B cell (primary cell): ENCODE measurements around the gene LRRC4C. TPM values are rescaled to one million over a fixed set of nuclear protein-coding genes. Genes with fewer than 3 reads are reported as not detected.

Experiments
- ATAC-seq: fragments of 200-7000 bp; cut with Tn5 transposase; one replicate; pipeline ENCODE4 v1.10.0; 2021; ENCODE audit warnings: low read depth, mild to moderate bottlenecking, moderate number of reproducible peaks, moderate library complexity
- CTCF ChIA-PET: fragments of 350-600 bp; sonication (Branson Sonifier 250); formaldehyde crosslinking; loops from one replicate; lab custom pipeline; 2021; ENCODE audit warnings: antibody characterized with exemption, inconsistent platforms; lab: Charles Lee
- POLR2A ChIA-PET: fragments of 350-600 bp; sonication (Branson Sonifier 250); formaldehyde crosslinking; loops from one replicate; lab custom pipeline; 2021; ENCODE audit warnings: antibody characterized with exemption; lab: Charles Lee
- DNase-seq: peaks from one replicate; pipeline ENCODE4 v3.0.0; 2013
- H2AFZ ChIP-seq: 2 replicates; pipeline ENCODE4 v1.6.1; 2012; ENCODE audit warnings: mild to moderate bottlenecking, low read depth, low read length; ENCODE audit not compliant: insufficient read depth, poor library complexity, severe bottlenecking
- H3K27ac ChIP-seq, 2 donors: 1 replicate in 1 of 2; 2 replicates in 1 of 2; pipeline ENCODE4 v1.5.1; 2012 to 2013; ENCODE audit warnings: low read length in 2 of 2, mild to moderate bottlenecking in 2 of 2, moderate library complexity in 1 of 2
- H3K27me3 ChIP-seq, 4 experiments: fragments of 200-600 bp in 1 of 4; sonication (generic) in 1 of 4; replicated peaks in 1 of 4; 1 replicate in 2 of 4; 2 replicates in 2 of 4; pipeline versions ENCODE4 v1.6.1 to v1.7.0; 2013 to 2016; ENCODE audit warnings: low read length in 3 of 4, mild to moderate bottlenecking in 2 of 4, mixed read lengths in 1 of 4, moderate library complexity in 1 of 4; ENCODE audit not compliant: insufficient read depth in 4 of 4, control insufficient read depth in 3 of 4; ENCODE audit errors: control extremely low read depth in 1 of 4
- H3K36me3 ChIP-seq, 2 experiments: replicated peaks in 1 of 2; 1 replicate in 1 of 2; 2 replicates in 1 of 2; pipeline versions ENCODE4 v1.6.1 to v1.7.1; 2013; ENCODE audit warnings: low read length in 1 of 2; ENCODE audit not compliant: insufficient read depth in 2 of 2, control insufficient read depth in 1 of 2; ENCODE audit errors: control extremely low read depth in 1 of 2, extremely low read depth in 1 of 2
- H3K4me1 ChIP-seq, 2 donors: fragments of 200-600 bp in 1 of 2; sonication (generic) in 1 of 2; 1 replicate in 1 of 2; 2 replicates in 1 of 2; pipeline versions ENCODE4 v1.5.1 to v1.6.1; 2013 to 2017; ENCODE audit warnings: low read length in 2 of 2; ENCODE audit not compliant: control insufficient read depth in 2 of 2, insufficient read depth in 2 of 2
- H3K4me2 ChIP-seq: replicated peaks from 2 replicates; pipeline ENCODE3; 2012; ENCODE audit warnings: mild to moderate bottlenecking, low read depth, low read length; ENCODE audit not compliant: poor library complexity, severe bottlenecking
- H3K4me3 ChIP-seq, 5 experiments: fragments of 200-600 bp in 1 of 5; sonication (generic) in 1 of 5; 1 replicate in 3 of 5; 2 replicates in 2 of 5; pipeline versions ENCODE4 v1.5.1 to v1.7.0; 2011 to 2016; ENCODE audit warnings: low read length in 4 of 5, mild to moderate bottlenecking in 4 of 5, low read depth in 2 of 5, control low read depth in 1 of 5, moderate library complexity in 1 of 5; ENCODE audit not compliant: insufficient read depth in 1 of 5; ENCODE audit errors: control extremely low read depth in 1 of 5, extremely low read depth in 1 of 5
- H3K79me2 ChIP-seq: fragments of 200-600 bp; sonication (generic); one replicate; pipeline ENCODE4 v1.6.0; 2016; ENCODE audit warnings: low read length; ENCODE audit not compliant: control insufficient read depth, insufficient read depth
- H3K9ac ChIP-seq: fragments of 200-600 bp; sonication (generic); 2 replicates; pipeline ENCODE4 v1.6.1; 2017; ENCODE audit warnings: mild to moderate bottlenecking, low read length, moderate library complexity
- H3K9me3 ChIP-seq, 3 donors: one replicate each; pipeline versions ENCODE4 v1.6.1 to v1.7.1; 2013; ENCODE audit warnings: low read length in 2 of 3; ENCODE audit not compliant: control insufficient read depth in 2 of 3, insufficient read depth in 1 of 3; ENCODE audit errors: control extremely low read depth in 1 of 3
- H4K20me1 ChIP-seq: 2 replicates; pipeline ENCODE4 v1.6.0; 2012; ENCODE audit warnings: mild to moderate bottlenecking, low read length; ENCODE audit not compliant: insufficient read depth, control insufficient read depth, poor library complexity, severe bottlenecking
- H3K27ac Mint-ChIP-seq: one replicate; pipeline ENCODE4 v1.8.0; 2021; ENCODE audit warnings: mixed read lengths
- H3K27me3 Mint-ChIP-seq: one replicate; pipeline ENCODE4 v1.8.0; 2021; ENCODE audit warnings: mixed read lengths
- H3K4me1 Mint-ChIP-seq: one replicate; pipeline ENCODE4 v1.8.0; 2021; ENCODE audit warnings: mixed read lengths
- H3K4me3 Mint-ChIP-seq: one replicate; pipeline ENCODE4 v1.8.0; 2021; ENCODE audit warnings: mixed read lengths
- H3K9me3 Mint-ChIP-seq: one replicate; pipeline ENCODE4 v1.8.0; 2022; ENCODE audit warnings: mixed read lengths; ENCODE audit not compliant: insufficient read depth
- CTCF ChIP-seq: fragments of 200-600 bp; IDR thresholded peaks from one replicate; pipeline ENCODE4 v1.8.0; 2022; ENCODE audit warnings: antibody characterized with exemption, mild to moderate bottlenecking
- EZH2 ChIP-seq: IDR thresholded peaks from 2 replicates; pipeline ENCODE4 v1.6.1; 2012; ENCODE audit warnings: borderline replicate concordance, low read depth, mild to moderate bottlenecking, moderate library complexity, low read length; ENCODE audit not compliant: insufficient read depth, poor library complexity, severe bottlenecking
- WGBS: methylation state at CpG from one replicate; pipeline ENCODE4 v1.1.5; 2013; ENCODE audit warnings: missing lambda C conversion rate; ENCODE audit not compliant: insufficient coverage; 5-methylcytosine and 5-hydroxymethylcytosine counted together
- intact Hi-C: fragments of 100-400 bp; cut with micrococcal nuclease; formaldehyde crosslinking; loops from one replicate; pipeline ENCODE4 v1.10.0; 2022
- polyA plus RNA-seq: library from polyadenylated mRNA; depleted of rRNA; stranded (reverse); fragments of >200 nt; gene quantifications from 2 replicates; pipeline ENCODE4 v1.2.3, GENCODE V29; 2012
- total RNA-seq, 2 donors: library from RNA; stranded (reverse); fragments of 120-200 nt in 1 of 2; gene quantifications; 1 replicate in 1 of 2; 2 replicates in 1 of 2; pipeline versions ENCODE4 v1.2.3 to v1.2.4, GENCODE V29; 2013 to 2022

The LRRC4C gene
- total and polyA plus RNA-seq, 2 donors (not counting 1 experiment from before 2014, with no cell fraction given) = 0.57 TPM; not detected in 1

GRCh38 chr11:41437006-41437490, 22.4 kb downstream of the LRRC4C start:
- Histone ChIP-seq H3K27me3 (no peaks in the 10 kb centered on the region), H3K79me2 (no peaks in the 10 kb centered on the region), H3K36me3 (no peaks in the 10 kb centered on the region), H2AFZ (no peak overlapping the region), H3K9me3 (no peaks in the 10 kb centered on the region), H3K4me1 (no peaks in the 10 kb centered on the region), H3K4me3 (no peak overlapping the region), H3K27ac (no peak overlapping the region), H4K20me1 (no peaks in the 10 kb centered on the region), H3K4me2 (no peak overlapping the region), H3K9ac (no peak overlapping the region)
- 80% methylated on average over 1 of the region's 9 CpGs for WGBS
- POLR2A ChIA-PET = no interaction called here
- Mint-ChIP-seq H3K4me3 (no peak overlapping the region), H3K4me1 (peaks cover 2% of the 10 kb centered on the region), H3K27me3 (no peaks in the 10 kb centered on the region), H3K9me3 (peaks cover 2% of the 10 kb centered on the region), H3K27ac (no peak overlapping the region)
- intact Hi-C loops = no loop called here
- ATAC-seq = no peak
- no peak for DNase-seq
- no peak for TF ChIP-seq EZH2
- no peak for TF ChIP-seq CTCF
- CTCF ChIA-PET = interaction anchor here (0.6 kb wide), 1 partner anchor 9 kb away, joined by 4 read pairs; no protein-coding TSS in a partner anchor

GRCh38 chr11:41435531-41435930, 23.9 kb downstream of the LRRC4C start:
- Histone ChIP-seq H3K36me3 (no peaks in the 10 kb centered on the region), H3K9ac (no peak overlapping the region), H3K4me2 (no peak overlapping the region), H3K27ac (no peak overlapping the region), H3K9me3 (no peaks in the 10 kb centered on the region), H3K79me2 (no peaks in the 10 kb centered on the region), H2AFZ (no peak overlapping the region), H3K4me3 (no peak overlapping the region), H3K27me3 (no peaks in the 10 kb centered on the region), H3K4me1 (no peaks in the 10 kb centered on the region), H4K20me1 (no peaks in the 10 kb centered on the region)
- ChIA-PET CTCF (no interaction called here), POLR2A (no interaction called here)
- H3K4me1 Mint-ChIP-seq = no peaks in the 10 kb centered on the region
- DNase-seq = no peak
- no CpG with 5 or more reads among the region's 4 CpGs for WGBS
- TF ChIP-seq CTCF (no peak), EZH2 (no peak)
- H3K27me3 Mint-ChIP-seq = no peaks in the 10 kb centered on the region
- no peak overlapping the region for H3K4me3 Mint-ChIP-seq
- intact Hi-C loops = no loop called here
- no peak overlapping the region for H3K27ac Mint-ChIP-seq
- no peak for ATAC-seq
- H3K9me3 Mint-ChIP-seq = peaks cover 2% of the 10 kb centered on the region
